AG04450 (cell line): ENCODE data around the gene TSSK1B. TPM values are rescaled to one million over a fixed set of nuclear protein-coding genes. Genes with fewer than 3 reads are reported as not detected.
"Not testable (repeated sequence)": the region's sequence is repeated elsewhere in the genome, so short reads cannot be mapped to it uniquely, and the experiment has no call there.

Experiments used
- CTCF ChIA-PET: fragments of 300-600, 350-600 bp; formaldehyde crosslinking; extraction: SDS; loops from one replicate; lab custom pipeline; 2022; ENCODE audit warnings: antibody characterized with exemption, inconsistent platforms; lab: Charles Lee
- POLR2A ChIA-PET: fragments of 350-600 bp; formaldehyde crosslinking; extraction: SDS; loops from one replicate; lab custom pipeline; 2021; ENCODE audit warnings: antibody characterized with exemption, inconsistent platforms; lab: Yijun Ruan, JAX
- DNase-seq: peaks from one replicate; pipeline ENCODE4 v3.0.0-alpha.2; 2011; ENCODE audit warnings: low read depth, low spot score
- H3K27ac ChIP-seq: one replicate; pipeline ENCODE4 v1.5.1; 2012; ENCODE audit warnings: low read depth, low read length, control low read depth
- H3K27me3 ChIP-seq: one replicate; pipeline ENCODE4 v1.6.0; 2012; ENCODE audit warnings: low read length; ENCODE audit not compliant: control insufficient read depth, insufficient read depth
- H3K4me3 ChIP-seq: 2 replicates; pipeline ENCODE4 v1.5.1; 2011; ENCODE audit warnings: mild to moderate bottlenecking, low read depth, low read length, control low read depth
- H3K9me3 ChIP-seq: 2 replicates; pipeline ENCODE4 v1.5.1; 2012; ENCODE audit warnings: low read length; ENCODE audit not compliant: control insufficient read depth, insufficient read depth
- CTCF ChIP-seq: IDR thresholded peaks from 2 replicates; pipeline ENCODE4 v1.5.1; 2011; ENCODE audit warnings: low read depth, low read length, control low read depth, inconsistent platforms
- polyA minus RNA-seq: library from RNA; depleted of rRNA, polyadenylated mRNA; stranded (reverse); fragments of >200 nt; gene quantifications from 2 replicates; pipeline ENCODE4 v1.2.3, GENCODE V29; 2011; rRNA and poly(A)+ RNA removed
- polyA plus RNA-seq: library from polyadenylated mRNA; depleted of rRNA; stranded (reverse); fragments of >200 nt; gene quantifications from 2 replicates; pipeline ENCODE4 v1.2.3, GENCODE V29; 2011; rRNA removed

The TSSK1B gene
- 0.10 TPM in 1 of 2 replicates, not detected in the other for polyA plus RNA-seq
- polyA minus RNA-seq = 1.5 and 1.7 TPM in 2 replicates

DNA sequence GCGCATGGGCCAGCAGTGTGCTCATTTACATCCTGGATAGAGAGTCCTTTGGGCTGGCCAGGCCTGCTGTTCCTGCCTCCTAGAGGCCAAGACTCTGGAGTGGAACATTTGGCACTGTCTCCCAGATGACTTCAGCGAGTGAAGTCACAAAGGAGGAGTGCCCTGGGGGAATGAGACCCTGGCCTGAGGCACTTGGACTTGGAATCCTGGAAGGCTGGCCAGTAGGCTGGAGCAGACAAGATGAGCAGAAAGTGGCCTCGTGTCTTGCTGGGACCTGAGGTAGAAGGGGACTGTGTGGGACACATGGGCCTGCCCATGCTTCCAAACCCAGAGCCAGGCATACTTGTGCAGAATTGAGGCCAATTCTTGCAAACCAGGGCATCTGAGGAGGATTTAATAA is at the start of gene TSSK1B:
Gene TSSK1B (minus strand): TSS at position 101 of the 400 bp plus-strand sequence. CDS start 150 bp downstream, outside the sequence.
- ChIA-PET POLR2A (no interaction called here), CTCF (no interaction called here)
- DNase-seq = no peak
- H3K27me3 ChIP-seq = peaks cover 3% of the 10 kb centered on the region
- no peak for TF ChIP-seq CTCF
- peaks cover 14% of the 10 kb centered on the region for H3K9me3 ChIP-seq
- H3K4me3 ChIP-seq = no peak within 1 kb of the TSS
- H3K27ac ChIP-seq = no peak within 1 kb of the TSS

GRCh38 chr5:113480243-113480642 is 45.5 kb upstream of the TSSK1B start:
- Histone ChIP-seq H3K4me3 (no peak overlapping the region), H3K27ac (no peak overlapping the region), H3K9me3 (no peaks in the 10 kb centered on the region), H3K27me3 (no peaks in the 10 kb centered on the region)
- POLR2A ChIA-PET = no interaction called here
- TF ChIP-seq CTCF = no peak
- CTCF ChIA-PET = no interaction called here
- DNase-seq = no peak

DNA sequence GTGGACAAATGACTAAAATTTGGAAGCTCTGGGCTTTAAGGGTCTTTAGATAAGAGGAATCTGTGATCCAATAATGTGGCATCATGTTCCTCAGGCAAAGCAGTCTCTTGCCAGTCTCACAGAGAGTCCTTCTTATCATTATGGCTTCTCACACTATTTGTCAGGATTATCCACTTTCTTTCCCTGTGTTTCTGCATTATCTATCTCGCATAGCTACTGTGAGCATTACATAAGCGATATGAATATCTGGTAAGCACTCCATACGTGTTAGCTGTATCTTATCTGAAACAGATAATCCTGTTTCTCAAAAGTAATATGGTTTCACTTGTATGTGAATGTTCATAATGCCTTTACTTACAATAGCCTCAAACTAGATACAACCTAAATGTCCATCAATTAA is 43.9 kb upstream of the TSSK1B start:
- Histone ChIP-seq H3K4me3 (no peak overlapping the region), H3K27ac (no peak overlapping the region), H3K9me3 (no peaks in the 10 kb centered on the region), H3K27me3 (peaks cover 2% of the 10 kb centered on the region)
- TF ChIP-seq CTCF = no peak
- ChIA-PET CTCF (no interaction called here), POLR2A (no interaction called here)
- no peak for DNase-seq

DNA sequence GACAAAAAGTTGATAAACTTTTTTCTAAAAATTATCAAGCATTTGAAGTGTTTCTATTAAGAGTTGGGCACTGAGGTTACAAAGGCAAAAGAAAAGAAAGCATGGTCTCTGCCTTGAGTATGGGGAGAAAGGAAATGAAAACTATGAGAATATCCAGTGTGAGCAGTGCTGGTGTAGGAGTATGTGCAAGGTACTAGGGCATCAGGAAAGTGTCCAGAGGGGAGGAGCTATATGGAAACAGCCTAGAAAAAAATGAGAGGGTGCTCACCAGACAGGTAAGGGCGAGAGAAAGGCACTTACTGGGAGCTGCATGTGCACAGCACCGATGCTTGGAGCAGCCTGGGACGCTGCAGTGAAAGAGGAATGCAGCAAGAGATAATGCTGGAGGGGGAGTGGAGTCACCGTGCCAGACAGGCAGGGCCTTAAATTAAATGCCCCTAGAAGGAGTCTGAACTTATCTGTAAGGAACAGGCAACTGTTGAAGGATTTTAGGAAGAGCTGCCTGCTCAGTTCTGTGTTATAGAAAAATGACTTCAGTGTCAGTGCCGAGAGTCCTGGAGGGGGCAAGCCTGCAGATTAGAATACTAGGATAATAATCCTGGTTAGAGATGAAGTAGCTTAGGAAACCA is 39.4 kb upstream of the TSSK1B start:
- H3K27ac ChIP-seq = no peak overlapping the region
- H3K9me3 ChIP-seq = peaks cover 8% of the 10 kb centered on the region
- ChIA-PET POLR2A (no interaction called here), CTCF (interaction anchor here (1.1 to 1.3 kb wide), 2 partner anchors 11 to 478 kb away, joined by 3 read pairs; no protein-coding TSS in a partner anchor)
- H3K27me3 ChIP-seq = peaks cover 2% of the 10 kb centered on the region
- no peak overlapping the region for H3K4me3 ChIP-seq
- DNase-seq = no peak
- TF ChIP-seq CTCF = no peak

DNA sequence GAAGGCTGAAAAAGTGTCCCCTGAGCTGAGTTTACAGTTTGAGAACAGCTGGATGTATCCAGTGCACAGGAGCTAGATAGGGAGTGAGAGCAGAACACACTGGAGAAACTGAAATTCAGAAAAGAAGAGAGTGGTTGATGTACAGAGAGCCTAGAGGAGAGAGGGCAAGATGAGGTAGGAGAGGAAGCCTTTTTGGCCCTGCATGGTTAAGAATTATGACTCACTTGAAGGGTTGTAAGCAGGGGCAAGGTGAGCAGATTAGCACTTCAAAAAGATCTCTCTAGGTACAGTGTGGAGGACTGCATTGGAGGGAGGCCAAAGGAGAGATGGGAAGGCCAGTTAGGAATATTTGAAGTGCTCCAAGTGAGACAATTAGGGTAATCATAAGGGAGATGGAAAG is 28.2 kb upstream of the TSSK1B start:
- ChIA-PET POLR2A (no interaction called here), CTCF (no interaction called here)
- H3K4me3 ChIP-seq = no peak overlapping the region
- no peak for TF ChIP-seq CTCF
- no peak overlapping the region for H3K27ac ChIP-seq
- DNase-seq = no peak
- no peaks in the 10 kb centered on the region for H3K9me3 ChIP-seq
- H3K27me3 ChIP-seq = no peaks in the 10 kb centered on the region

DNA sequence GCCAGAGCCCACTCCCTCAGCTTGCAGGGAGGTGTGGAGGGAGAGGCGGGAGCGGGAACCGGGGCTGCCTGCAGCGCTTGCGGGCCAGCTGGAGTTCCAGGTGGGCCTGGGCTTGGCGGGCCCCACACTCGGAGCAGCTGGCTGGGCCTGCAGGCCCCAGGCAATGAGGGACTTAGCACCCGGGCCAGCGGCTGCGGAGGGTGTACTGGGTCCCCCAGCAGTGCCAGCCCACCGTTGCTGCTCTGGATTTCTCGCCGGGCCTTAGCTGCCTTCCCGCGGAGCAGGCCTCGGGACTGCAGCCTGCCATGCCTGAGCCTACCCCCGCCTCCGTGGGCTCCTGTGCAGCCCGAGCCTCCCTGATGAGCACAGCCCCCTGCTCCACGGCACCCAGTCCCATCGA is 22.3 kb upstream of the TSSK1B start:
- POLR2A ChIA-PET, CTCF ChIA-PET: not testable (repeated sequence)

More for the DNA sequence above, 22.3 kb upstream of the TSSK1B start:
- not testable (repeated sequence) for H3K4me3 ChIP-seq, DNase-seq, H3K9me3 ChIP-seq, H3K27me3 ChIP-seq, H3K27ac ChIP-seq
